Measurements from ENCODE around the gene FBXW12. TPM values are rescaled to one million over a fixed set of nuclear protein-coding genes. Genes with fewer than 3 reads are reported as not detected.

FBXW12 gene
- total RNA-seq, 3 donors from 2014 or later: not detected

DNA sequence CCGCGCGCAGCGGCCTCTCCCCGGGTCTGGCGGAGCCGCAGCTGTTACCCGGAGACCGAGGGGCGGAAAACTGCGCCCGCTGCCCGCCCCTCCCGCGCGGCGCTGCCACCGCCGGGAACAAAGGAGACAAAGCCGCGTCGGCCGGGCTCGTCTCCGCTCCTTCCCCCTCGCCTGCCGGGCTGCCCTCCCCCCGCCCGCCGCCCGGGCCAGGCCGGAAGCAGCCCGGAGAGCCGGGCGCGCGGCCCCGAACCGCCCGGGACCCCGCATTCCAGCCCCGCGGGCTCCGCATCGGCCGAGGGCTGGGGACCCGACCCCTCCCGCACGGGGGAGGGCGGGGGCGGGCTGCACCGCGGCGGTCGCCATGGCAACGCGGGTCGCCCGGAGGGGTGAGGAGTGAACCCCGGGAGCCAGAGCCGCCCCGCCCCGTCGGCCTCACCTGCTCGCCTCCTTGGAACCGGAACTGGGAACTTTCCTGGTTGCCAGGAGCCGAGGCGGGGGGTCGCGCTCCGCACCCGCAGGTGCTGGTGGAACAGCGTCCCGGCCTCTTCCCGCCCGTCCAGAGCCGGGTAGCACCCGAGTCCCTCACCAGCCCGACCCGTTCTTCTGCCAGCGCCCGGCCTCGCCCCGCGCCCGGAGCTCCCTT lies 57.4 kb downstream of the FBXW12 start:
- ATAC-seq: peak; percentile 59
- Histone ChIP-seq H3K4me3 (peak overlapping the region; percentile 68), H3K4me1 (ENCODE audit: low read depth) (peaks cover 44% of the 10 kb centered on the region), H3K36me3 (ENCODE audit: low read depth) (no peaks in the 10 kb centered on the region), H3K9me3 (no peaks in the 10 kb centered on the region)
- DNase-seq: peak; percentile 80 to 89 (median 88)
- intact Hi-C loops (cut with DNase I, micrococcal nuclease): no loop called here
- TF ChIP-seq, protein P1, sequence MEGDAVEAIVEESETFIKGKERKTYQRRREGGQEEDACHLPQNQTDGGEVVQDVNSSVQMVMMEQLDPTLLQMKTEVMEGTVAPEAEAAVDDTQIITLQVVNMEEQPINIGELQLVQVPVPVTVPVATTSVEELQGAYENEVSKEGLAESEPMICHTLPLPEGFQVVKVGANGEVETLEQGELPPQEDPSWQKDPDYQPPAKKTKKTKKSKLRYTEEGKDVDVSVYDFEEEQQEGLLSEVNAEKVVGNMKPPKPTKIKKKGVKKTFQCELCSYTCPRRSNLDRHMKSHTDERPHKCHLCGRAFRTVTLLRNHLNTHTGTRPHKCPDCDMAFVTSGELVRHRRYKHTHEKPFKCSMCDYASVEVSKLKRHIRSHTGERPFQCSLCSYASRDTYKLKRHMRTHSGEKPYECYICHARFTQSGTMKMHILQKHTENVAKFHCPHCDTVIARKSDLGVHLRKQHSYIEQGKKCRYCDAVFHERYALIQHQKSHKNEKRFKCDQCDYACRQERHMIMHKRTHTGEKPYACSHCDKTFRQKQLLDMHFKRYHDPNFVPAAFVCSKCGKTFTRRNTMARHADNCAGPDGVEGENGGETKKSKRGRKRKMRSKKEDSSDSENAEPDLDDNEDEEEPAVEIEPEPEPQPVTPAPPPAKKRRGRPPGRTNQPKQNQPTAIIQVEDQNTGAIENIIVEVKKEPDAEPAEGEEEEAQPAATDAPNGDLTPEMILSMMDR (IDR thresholded peaks at IDR 0.05): no peak

DNA sequence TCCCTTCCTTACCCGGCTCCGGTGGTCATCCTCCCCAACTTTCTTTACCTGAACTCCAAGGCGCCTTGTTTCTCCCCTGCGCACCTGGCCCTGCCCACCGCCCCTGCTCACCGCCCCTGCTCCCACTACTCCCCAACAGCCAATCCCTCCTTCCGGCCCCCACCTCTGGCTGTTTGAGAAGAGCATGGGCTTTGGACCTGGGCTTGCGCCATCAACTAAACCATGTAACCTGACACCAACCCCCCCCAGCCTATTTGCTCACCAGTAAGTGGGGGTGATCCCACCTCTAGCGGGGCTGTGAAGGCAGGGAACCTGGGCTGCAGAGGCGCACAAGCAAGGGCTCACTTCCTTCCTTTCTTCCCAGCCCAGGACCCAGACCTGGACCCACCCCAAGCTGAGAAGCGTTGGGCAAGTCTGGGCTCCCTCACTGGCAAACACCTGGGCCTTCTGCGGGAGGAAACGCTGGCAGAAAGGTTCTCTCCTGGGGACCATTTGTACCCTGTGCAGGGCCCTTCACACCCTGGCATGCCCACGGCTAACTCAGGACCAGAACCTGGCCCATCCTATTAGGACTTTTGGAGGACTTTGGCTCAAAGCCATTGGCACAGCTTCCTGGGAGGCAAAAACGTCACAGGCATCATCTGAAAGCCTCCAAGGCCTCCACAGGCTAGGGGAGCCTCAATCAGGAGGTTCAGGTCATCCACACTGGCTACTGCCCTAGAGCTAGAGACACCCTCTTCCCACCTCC lies 58.1 kb downstream of the FBXW12 start, which contains the start of gene PLXNB1:
PLXNB1 (minus strand) TSS at position 127 of the 748 bp plus-strand sequence. CDS start 5,475 bp downstream, outside the sequence.
- Histone ChIP-seq H3K4me3 (peak within 1 kb of the TSS; percentile 68), H3K9me3 (no peaks in the 10 kb centered on the region), H3K36me3 (ENCODE audit: low read depth) (no peaks in the 10 kb centered on the region), H3K4me1 (ENCODE audit: low read depth) (peaks cover 51% of the 10 kb centered on the region)
- TF ChIP-seq, protein P1 (IDR thresholded peaks at IDR 0.05): no peak
- ATAC-seq: peak; percentile 52
- DNase-seq: peak; percentile 80 to 87 (median 85)
- intact Hi-C loops (cut with DNase I, micrococcal nuclease): no loop called here

DNA sequence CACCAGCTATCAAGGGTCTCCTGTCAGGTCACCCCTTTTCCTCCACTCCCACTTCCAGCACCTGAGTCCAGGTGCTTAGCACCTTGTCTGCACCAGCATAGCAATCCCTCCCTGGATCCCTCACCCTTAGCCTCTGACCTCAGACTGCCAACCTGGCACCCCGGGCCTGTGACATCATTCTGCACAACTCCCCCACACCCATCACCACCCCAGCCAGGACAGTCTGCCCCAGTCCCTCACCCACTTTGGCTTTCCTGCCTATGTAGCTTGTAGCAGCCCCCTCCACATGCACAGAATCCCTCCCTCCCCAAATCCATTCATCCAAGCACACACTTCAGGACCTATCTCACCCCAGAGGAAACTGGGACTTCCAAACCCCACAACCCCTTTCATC lies 58.7 kb downstream of the FBXW12 start:
- intact Hi-C loops (cut with DNase I, micrococcal nuclease): no loop called here
- peak in 2 of 3 donors; percentile 31 to 41 for DNase-seq
- no peak for ATAC-seq
- Histone ChIP-seq H3K4me3 (no peak overlapping the region), H3K4me1 (ENCODE audit: low read depth) (peaks cover 52% of the 10 kb centered on the region), H3K36me3 (ENCODE audit: low read depth) (no peaks in the 10 kb centered on the region), H3K9me3 (no peaks in the 10 kb centered on the region)
- TF ChIP-seq, protein P1 (IDR thresholded peaks at IDR 0.05): no peak

DNA sequence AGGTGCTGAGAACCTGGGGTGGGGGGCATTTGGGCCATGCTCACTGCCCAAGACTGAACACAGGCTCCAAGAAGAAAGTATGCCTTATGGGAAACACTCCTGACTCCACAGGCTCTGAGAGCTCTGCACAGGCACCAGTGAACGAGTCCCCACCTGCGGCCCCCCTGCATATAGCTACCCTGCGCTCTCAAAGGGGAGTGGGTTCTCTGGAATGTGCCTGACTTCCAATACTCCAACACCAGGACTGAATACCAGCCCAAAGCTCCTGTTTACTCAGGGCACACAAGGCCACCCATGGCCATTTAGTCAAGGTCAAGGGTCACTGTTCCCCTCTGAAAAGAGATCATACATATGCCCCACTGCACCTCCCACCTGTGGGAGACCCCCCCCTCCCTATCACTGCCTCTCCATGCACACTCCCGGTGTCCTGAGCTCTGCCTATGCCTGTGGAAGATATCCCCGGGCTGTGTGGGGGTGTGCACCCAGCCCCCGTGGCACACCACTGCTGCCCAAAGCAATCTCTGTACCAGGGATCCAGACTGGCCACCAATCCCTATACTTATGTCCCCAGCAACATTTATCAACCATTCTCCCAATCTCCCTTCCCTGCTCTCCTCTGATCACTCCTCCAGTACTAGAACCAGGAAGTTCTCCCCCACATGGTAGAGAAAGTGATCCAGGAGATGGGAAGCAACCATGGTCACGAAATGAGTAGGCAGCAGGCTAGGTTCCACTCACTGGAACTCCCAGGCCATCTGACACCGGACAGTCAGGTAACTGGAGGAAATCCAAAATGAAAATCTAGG lies 59.4 kb downstream of the FBXW12 start:
- Histone ChIP-seq H3K36me3 (ENCODE audit: low read depth) (no peaks in the 10 kb centered on the region), H3K4me1 (ENCODE audit: low read depth) (peaks cover 47% of the 10 kb centered on the region), H3K4me3 (no peak overlapping the region), H3K9me3 (no peaks in the 10 kb centered on the region)
- intact Hi-C loops (cut with DNase I, micrococcal nuclease): no loop called here
- ATAC-seq (no peak), DNase-seq (peak in 2 of 3 donors; percentile 27)
- TF ChIP-seq, protein P1 (IDR thresholded peaks at IDR 0.05): no peak
